Measurements from ENCODE around the gene CEP290.
A peak's percentile ranks its signal among the peaks of the same experiment; 100 is the strongest.

The CEP290 gene

GRCh38 chr12:88156075-88156654 is 14.3 kb upstream of the CEP290 start:
- no peak for DNase-seq (ENCODE audit: low read depth)
- TF ChIP-seq, protein P1, sequence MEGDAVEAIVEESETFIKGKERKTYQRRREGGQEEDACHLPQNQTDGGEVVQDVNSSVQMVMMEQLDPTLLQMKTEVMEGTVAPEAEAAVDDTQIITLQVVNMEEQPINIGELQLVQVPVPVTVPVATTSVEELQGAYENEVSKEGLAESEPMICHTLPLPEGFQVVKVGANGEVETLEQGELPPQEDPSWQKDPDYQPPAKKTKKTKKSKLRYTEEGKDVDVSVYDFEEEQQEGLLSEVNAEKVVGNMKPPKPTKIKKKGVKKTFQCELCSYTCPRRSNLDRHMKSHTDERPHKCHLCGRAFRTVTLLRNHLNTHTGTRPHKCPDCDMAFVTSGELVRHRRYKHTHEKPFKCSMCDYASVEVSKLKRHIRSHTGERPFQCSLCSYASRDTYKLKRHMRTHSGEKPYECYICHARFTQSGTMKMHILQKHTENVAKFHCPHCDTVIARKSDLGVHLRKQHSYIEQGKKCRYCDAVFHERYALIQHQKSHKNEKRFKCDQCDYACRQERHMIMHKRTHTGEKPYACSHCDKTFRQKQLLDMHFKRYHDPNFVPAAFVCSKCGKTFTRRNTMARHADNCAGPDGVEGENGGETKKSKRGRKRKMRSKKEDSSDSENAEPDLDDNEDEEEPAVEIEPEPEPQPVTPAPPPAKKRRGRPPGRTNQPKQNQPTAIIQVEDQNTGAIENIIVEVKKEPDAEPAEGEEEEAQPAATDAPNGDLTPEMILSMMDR (IDR thresholded peaks at IDR 0.05; ENCODE audit: low read length, missing control alignments): no peak
- H3K4me3 ChIP-seq (replicated peaks; ENCODE audit: low read depth, low read length): no peak overlapping the region

- peak; percentile 82 for DNase-seq (ENCODE audit: low read depth)
- TF ChIP-seq, protein P1 (IDR thresholded peaks at IDR 0.05; ENCODE audit: low read length, missing control alignments): peak; percentile 36
- H3K4me3 ChIP-seq (replicated peaks; ENCODE audit: low read depth, low read length): no peak overlapping the region
Measured at GRCh38 chr12:88153959-88154358, 12.1 kb upstream of the CEP290 start.

- no peak overlapping the region for H3K4me3 ChIP-seq (replicated peaks; ENCODE audit: low read depth, low read length)
- TF ChIP-seq, protein P1 (IDR thresholded peaks at IDR 0.05; ENCODE audit: low read length, missing control alignments): no peak
- no peak for DNase-seq (ENCODE audit: low read depth)
Measured at GRCh38 chr12:88150063-88150462, 8.2 kb upstream of the CEP290 start.

DNA sequence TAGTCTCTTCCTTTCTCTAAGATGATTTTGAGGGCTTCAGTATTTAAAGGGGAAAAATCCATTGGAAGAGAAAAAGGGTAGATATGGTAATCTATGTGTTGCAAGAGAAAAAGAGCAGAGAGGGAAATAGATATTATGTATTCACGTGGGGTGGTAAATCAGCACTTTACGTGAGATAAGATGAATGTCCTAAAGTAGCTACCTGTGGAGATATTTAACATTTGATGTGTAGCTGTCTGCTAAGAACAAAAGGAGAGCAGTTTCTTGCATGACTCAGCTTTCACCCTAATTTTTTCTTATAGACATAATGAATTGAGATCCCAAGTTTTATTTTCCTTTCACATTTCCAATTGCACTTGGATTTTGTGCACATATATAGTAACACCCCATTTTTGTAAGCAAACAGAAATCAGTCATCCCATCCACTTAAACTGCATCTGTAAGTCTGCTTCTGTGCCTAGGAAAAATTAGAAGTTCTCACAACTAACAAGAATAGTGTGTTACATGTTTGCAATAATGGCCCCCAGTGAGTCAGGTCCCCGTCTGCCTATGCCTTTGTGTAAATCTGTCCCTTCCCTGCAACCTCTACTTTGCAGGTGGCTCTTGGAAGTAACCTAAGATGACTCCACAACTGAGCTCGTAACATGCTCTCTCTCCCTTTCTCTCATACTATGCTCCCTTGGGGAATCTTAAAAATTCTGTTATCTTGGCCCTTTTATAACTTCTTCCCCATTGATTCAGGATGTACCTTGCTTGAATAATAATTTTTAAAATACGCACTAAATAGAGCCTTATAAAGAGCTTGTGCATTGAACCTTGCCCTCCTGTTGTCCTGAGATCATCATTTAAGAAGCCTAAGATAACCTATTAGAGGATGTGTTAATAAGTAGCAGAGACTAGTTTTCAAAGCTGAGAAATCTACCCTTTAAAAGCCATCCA is 3.9 kb upstream of the CEP290 start:
- TF ChIP-seq, protein P1 (IDR thresholded peaks at IDR 0.05; ENCODE audit: low read length, missing control alignments): no peak
- no peak overlapping the region for H3K4me3 ChIP-seq (replicated peaks; ENCODE audit: low read depth, low read length)

GRCh38 chr12:88144546-88145468 is 2.9 kb upstream of the CEP290 start:
- H3K4me3 ChIP-seq (replicated peaks; ENCODE audit: low read depth, low read length): no peak overlapping the region
- TF ChIP-seq, protein P1 (IDR thresholded peaks at IDR 0.05; ENCODE audit: low read length, missing control alignments): no peak

More for the DNA sequence above, 3.9 kb upstream of the CEP290 start:
- no peak for DNase-seq (ENCODE audit: low read depth)

DNA sequence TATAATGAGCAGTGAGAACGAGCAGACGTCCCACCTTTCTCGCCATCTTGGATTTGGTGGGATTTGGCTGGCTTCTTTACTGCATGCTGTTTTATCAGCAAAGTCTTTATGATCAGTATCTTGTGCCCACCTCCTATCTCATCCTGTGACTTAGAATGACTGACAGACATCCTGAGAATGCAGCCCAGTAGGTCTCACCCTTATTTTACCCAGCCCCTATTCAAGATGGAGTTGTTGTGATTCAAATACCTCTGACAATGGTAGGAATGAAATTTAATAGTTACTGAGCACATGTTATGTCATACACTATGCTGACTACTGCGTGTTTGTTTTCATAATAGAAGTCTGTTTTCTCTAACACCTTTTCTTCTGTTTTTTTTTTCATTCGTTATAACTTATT is 2.1 kb upstream of the CEP290 start:
- no peak overlapping the region for H3K4me3 ChIP-seq (replicated peaks; ENCODE audit: low read depth, low read length)
- no peak for DNase-seq (ENCODE audit: low read depth)
- TF ChIP-seq, protein P1 (IDR thresholded peaks at IDR 0.05; ENCODE audit: low read length, missing control alignments): no peak

More at GRCh38 chr12:88144546-88145468, 2.9 kb upstream of the CEP290 start:
- no peak for DNase-seq (ENCODE audit: low read depth)
